Activated naive CD8-positive, alpha-beta T cell treated with anti-CD3 and anti-CD28 coated beads, Interleukin-2, amount 10 ng/mL, durations not matched to agents 7 days and 5 days (primary cell): ENCODE data around the gene SMIM35. TPM values are rescaled to one million over a fixed set of nuclear protein-coding genes. Genes with fewer than 3 reads are reported as not detected.

Experiments used
- ATAC-seq: fragments of 150-1000 bp; cut with Tn5 transposase; one replicate; pipeline ENCODE4 v1.10.0; 2021; ENCODE audit warnings: low read depth, moderate library complexity
- POLR2A ChIA-PET: fragments of 350-600 bp; sonication (Branson Sonifier 250); formaldehyde crosslinking; loops from one replicate; lab custom pipeline; 2021; ENCODE audit warnings: antibody characterized with exemption; lab: Charles Lee
- DNase-seq: peaks from one replicate; pipeline ENCODE4 v3.0.0; 2021
- H3K27ac Mint-ChIP-seq: one replicate; pipeline ENCODE4 v1.8.0; 2022; ENCODE audit warnings: mild to moderate bottlenecking, mixed read lengths
- H3K27me3 Mint-ChIP-seq: one replicate; pipeline ENCODE4 v1.8.0; 2022; ENCODE audit warnings: mild to moderate bottlenecking, moderate library complexity, mixed read lengths
- H3K36me3 Mint-ChIP-seq: one replicate; pipeline ENCODE4 v1.8.0; 2021; ENCODE audit warnings: mild to moderate bottlenecking, mixed read lengths
- H3K4me1 Mint-ChIP-seq: one replicate; pipeline ENCODE4 v1.8.0; 2021; ENCODE audit warnings: mixed read lengths
- H3K4me3 Mint-ChIP-seq: one replicate; pipeline ENCODE4 v1.8.0; 2022; ENCODE audit warnings: mild to moderate bottlenecking, moderate library complexity, mixed read lengths
- H3K9me3 Mint-ChIP-seq: one replicate; pipeline ENCODE4 v1.8.0; 2021; ENCODE audit warnings: mixed read lengths
- total RNA-seq, 2 experiments: library from RNA; stranded (reverse); gene quantifications; one replicate each; pipeline ENCODE4 v1.2.3, GENCODE V29; 2021

The SMIM35 gene
- total RNA-seq, 2 experiments from 2014 or later: 3.0 to 3.1 TPM

GRCh38 chr11:118046964-118047700 lies 39.6 kb downstream of the SMIM35 start:
- Mint-ChIP-seq H3K4me3 (no peak overlapping the region), H3K27ac (peak overlapping the region; percentile 91), H3K36me3 (peaks cover 2% of the 10 kb centered on the region), H3K9me3 (no peaks in the 10 kb centered on the region), H3K27me3 (no peaks in the 10 kb centered on the region), H3K4me1 (peaks cover 72% of the 10 kb centered on the region)
- no peak for DNase-seq
- ATAC-seq: no peak
- POLR2A ChIA-PET: interaction anchor here (0.7 to 10.4 kb wide), 10 partner anchors 9 to 231 kb away, joined by 3 to 113 read pairs (median 4); partner anchors contain the start of gene IL10RA

GRCh38 chr11:118046051-118046963 lies 40.5 kb downstream of the SMIM35 start:
- POLR2A ChIA-PET: interaction anchor here (0.7 to 10.4 kb wide), 10 partner anchors 30 to 231 kb away, joined by 3 to 113 read pairs (median 6); partner anchors contain the start of gene IL10RA
- ATAC-seq (peak; percentile 61), DNase-seq (no peak)
- peak overlapping the region; percentile 91 for H3K27ac Mint-ChIP-seq
- peak overlapping the region; percentile 26 for H3K4me3 Mint-ChIP-seq
- no peaks in the 10 kb centered on the region for H3K27me3 Mint-ChIP-seq
- peaks cover 72% of the 10 kb centered on the region for H3K4me1 Mint-ChIP-seq
- H3K36me3 Mint-ChIP-seq: peaks cover 2% of the 10 kb centered on the region
- no peaks in the 10 kb centered on the region for H3K9me3 Mint-ChIP-seq

DNA sequence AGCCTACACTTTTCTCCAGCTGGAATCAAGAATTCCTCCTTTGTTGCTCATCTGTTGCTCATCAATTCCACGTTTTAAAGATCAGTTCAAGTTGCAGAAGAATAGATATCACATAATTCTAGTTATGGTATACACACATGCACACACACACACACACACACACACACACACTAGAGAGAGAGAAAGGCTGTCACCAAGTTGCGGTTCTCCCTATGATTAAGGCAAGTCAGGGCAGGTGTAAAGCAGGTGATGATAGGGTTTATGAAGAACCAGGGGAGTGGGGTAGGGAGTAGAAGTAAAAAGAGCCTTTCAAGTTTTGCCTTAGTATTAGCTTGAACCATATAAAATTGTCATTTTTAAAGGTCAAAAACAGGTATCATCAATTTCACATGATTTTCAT lies 41.6 kb downstream of the SMIM35 start:
- ATAC-seq (no peak), DNase-seq (no peak)
- peak overlapping the region; percentile 70 for H3K27ac Mint-ChIP-seq
- H3K36me3 Mint-ChIP-seq: peaks cover 2% of the 10 kb centered on the region
- POLR2A ChIA-PET: interaction anchor here (0.7 to 10.4 kb wide), 6 partner anchors 29 to 263 kb away, joined by 3 to 113 read pairs (median 6); partner anchors contain the start of gene IL10RA
- no peaks in the 10 kb centered on the region for H3K9me3 Mint-ChIP-seq
- no peak overlapping the region for H3K4me3 Mint-ChIP-seq
- no peaks in the 10 kb centered on the region for H3K27me3 Mint-ChIP-seq
- H3K4me1 Mint-ChIP-seq: peaks cover 64% of the 10 kb centered on the region

GRCh38 chr11:118042796-118043195 lies 44.0 kb downstream of the SMIM35 start:
- no peaks in the 10 kb centered on the region for H3K27me3 Mint-ChIP-seq
- peaks cover 58% of the 10 kb centered on the region for H3K4me1 Mint-ChIP-seq
- peak overlapping the region; percentile 5 for H3K4me3 Mint-ChIP-seq
- DNase-seq: no peak
- H3K9me3 Mint-ChIP-seq: peaks cover 3% of the 10 kb centered on the region
- POLR2A ChIA-PET: interaction anchor here (1.0 to 10.4 kb wide), 2 partner anchors 41 to 92 kb away, joined by 3 to 113 read pairs; no protein-coding TSS in a partner anchor
- H3K36me3 Mint-ChIP-seq: peaks cover 6% of the 10 kb centered on the region
- no peak for ATAC-seq
- H3K27ac Mint-ChIP-seq: peak overlapping the region; percentile 55

DNA sequence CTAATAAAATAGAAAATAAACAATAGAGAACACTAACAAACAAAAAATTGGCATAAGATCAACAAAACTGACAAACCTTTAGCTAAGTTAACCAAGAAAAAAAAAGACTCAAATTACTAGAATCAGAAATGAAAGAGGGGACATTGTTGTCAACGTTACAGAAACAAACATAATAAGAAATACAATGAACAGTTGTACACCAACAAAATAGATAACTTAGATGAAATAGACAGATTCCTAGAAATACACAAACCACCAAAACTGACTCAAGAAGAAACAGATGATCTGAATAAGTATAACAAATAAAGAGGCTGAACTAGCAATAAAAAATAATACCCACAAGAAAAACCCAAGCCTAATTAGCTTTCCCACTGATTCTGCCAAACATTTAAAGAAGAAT lies 44.6 kb downstream of the SMIM35 start:
- Mint-ChIP-seq H3K4me3 (peak overlapping the region; percentile 5), H3K36me3 (peaks cover 9% of the 10 kb centered on the region), H3K27me3 (no peaks in the 10 kb centered on the region), H3K27ac (no peak overlapping the region), H3K4me1 (peaks cover 57% of the 10 kb centered on the region), H3K9me3 (peaks cover 5% of the 10 kb centered on the region)
- DNase-seq (no peak), ATAC-seq (no peak)
- POLR2A ChIA-PET: interaction anchor here (0.6 to 10.4 kb wide), 4 partner anchors 9 to 91 kb away, joined by 3 to 113 read pairs (median 4); no protein-coding TSS in a partner anchor

DNA sequence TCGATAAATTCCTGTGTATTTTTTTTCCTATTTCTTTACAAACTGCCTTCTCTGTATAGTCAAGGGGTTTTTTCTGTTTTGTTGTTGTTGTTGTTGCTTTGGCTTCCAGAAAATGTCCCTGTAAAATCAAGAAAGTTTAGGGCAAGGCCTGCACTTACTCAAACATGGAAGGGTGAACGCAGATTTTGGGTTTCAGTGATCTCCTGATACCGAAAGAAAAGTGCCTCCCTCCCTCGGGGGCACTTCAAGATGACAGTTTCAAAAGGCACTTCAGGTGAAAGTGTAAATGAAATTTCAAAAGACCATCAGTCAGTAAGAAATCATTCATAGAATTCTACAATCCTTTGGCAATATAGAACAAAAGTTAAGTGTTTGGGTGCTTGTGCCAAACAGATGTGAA lies 53.3 kb downstream of the SMIM35 start:
- ATAC-seq: no peak
- H3K4me1 Mint-ChIP-seq: peaks cover 21% of the 10 kb centered on the region
- peaks cover 12% of the 10 kb centered on the region for H3K9me3 Mint-ChIP-seq
- no peak overlapping the region for H3K4me3 Mint-ChIP-seq
- POLR2A ChIA-PET: interaction anchor here (0.5 to 2.1 kb wide), 2 partner anchors 9 to 17 kb away, joined by 5 read pairs; no protein-coding TSS in a partner anchor
- DNase-seq: no peak
- H3K27ac Mint-ChIP-seq: peak overlapping the region; percentile 4
- H3K27me3 Mint-ChIP-seq: no peaks in the 10 kb centered on the region
- H3K36me3 Mint-ChIP-seq: peaks cover 18% of the 10 kb centered on the region

GRCh38 chr11:118028626-118029025 lies 58.1 kb downstream of the SMIM35 start:
- H3K27me3 Mint-ChIP-seq: no peaks in the 10 kb centered on the region
- no peak overlapping the region for H3K4me3 Mint-ChIP-seq
- H3K4me1 Mint-ChIP-seq: peaks cover 18% of the 10 kb centered on the region
- no peak for ATAC-seq
- peaks cover 17% of the 10 kb centered on the region for H3K36me3 Mint-ChIP-seq
- POLR2A ChIA-PET: interaction anchor here (1.5 kb wide), 1 partner anchor 26 kb away, joined by 5 read pairs; no protein-coding TSS in a partner anchor
- no peak overlapping the region for H3K27ac Mint-ChIP-seq
- no peak for DNase-seq
- peaks cover 16% of the 10 kb centered on the region for H3K9me3 Mint-ChIP-seq

DNA sequence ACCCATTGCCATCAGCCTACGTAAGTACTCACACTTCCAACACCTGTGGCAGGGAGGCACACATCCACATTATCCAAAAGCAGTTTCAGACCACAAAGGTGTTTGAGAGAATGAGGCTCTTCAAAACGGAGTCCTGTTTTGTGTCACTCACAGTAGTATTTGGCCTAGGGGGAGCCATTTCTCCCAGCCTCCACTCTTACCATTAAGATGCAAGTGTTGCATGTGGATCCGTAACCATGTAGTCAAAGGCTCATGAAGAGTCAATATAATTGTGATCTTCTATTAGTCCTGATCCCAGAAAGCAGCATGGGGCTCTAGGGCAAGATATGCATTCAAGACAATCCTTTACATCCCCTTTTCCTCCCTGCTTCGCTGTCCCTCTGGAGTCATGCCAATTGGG lies 59.1 kb downstream of the SMIM35 start:
- no peak overlapping the region for H3K4me3 Mint-ChIP-seq
- no peak overlapping the region for H3K27ac Mint-ChIP-seq
- H3K9me3 Mint-ChIP-seq: peaks cover 16% of the 10 kb centered on the region
- H3K4me1 Mint-ChIP-seq: peaks cover 16% of the 10 kb centered on the region
- no peak for DNase-seq
- no peak for ATAC-seq
- H3K36me3 Mint-ChIP-seq: peaks cover 19% of the 10 kb centered on the region
- POLR2A ChIA-PET: no interaction called here
- no peaks in the 10 kb centered on the region for H3K27me3 Mint-ChIP-seq

GRCh38 chr11:118021146-118021545 lies 65.6 kb downstream of the SMIM35 start:
- ATAC-seq: no peak
- no peak for DNase-seq
- peaks cover 19% of the 10 kb centered on the region for H3K4me1 Mint-ChIP-seq
- no peak overlapping the region for H3K4me3 Mint-ChIP-seq
- no peak overlapping the region for H3K27ac Mint-ChIP-seq
- no peaks in the 10 kb centered on the region for H3K27me3 Mint-ChIP-seq
- H3K36me3 Mint-ChIP-seq: peaks cover 38% of the 10 kb centered on the region
- POLR2A ChIA-PET: no interaction called here
- peaks cover 32% of the 10 kb centered on the region for H3K9me3 Mint-ChIP-seq

GRCh38 chr11:118018401-118018800 lies 68.4 kb downstream of the SMIM35 start:
- POLR2A ChIA-PET: no interaction called here
- no peaks in the 10 kb centered on the region for H3K27me3 Mint-ChIP-seq
- no peak overlapping the region for H3K4me3 Mint-ChIP-seq
- no peak for ATAC-seq
- no peak for DNase-seq
- no peak overlapping the region for H3K27ac Mint-ChIP-seq
- H3K36me3 Mint-ChIP-seq: peaks cover 41% of the 10 kb centered on the region
- H3K4me1 Mint-ChIP-seq: peaks cover 42% of the 10 kb centered on the region
- peaks cover 25% of the 10 kb centered on the region for H3K9me3 Mint-ChIP-seq

- no peak for ATAC-seq
- no peak overlapping the region for H3K27ac Mint-ChIP-seq
- H3K4me3 Mint-ChIP-seq: no peak overlapping the region
- no peaks in the 10 kb centered on the region for H3K27me3 Mint-ChIP-seq
- POLR2A ChIA-PET: no interaction called here
- peaks cover 25% of the 10 kb centered on the region for H3K9me3 Mint-ChIP-seq
- DNase-seq: no peak
- peaks cover 45% of the 10 kb centered on the region for H3K36me3 Mint-ChIP-seq
- H3K4me1 Mint-ChIP-seq: peaks cover 44% of the 10 kb centered on the region
These were observed 69.0 kb downstream of the SMIM35 start for GRCh38 chr11:118017631-118018315.

GRCh38 chr11:118017111-118017510 lies 69.7 kb downstream of the SMIM35 start:
- Mint-ChIP-seq H3K4me1 (peaks cover 46% of the 10 kb centered on the region), H3K36me3 (peaks cover 42% of the 10 kb centered on the region), H3K4me3 (no peak overlapping the region), H3K27me3 (no peaks in the 10 kb centered on the region), H3K9me3 (peaks cover 25% of the 10 kb centered on the region), H3K27ac (peak overlapping the region; percentile 88)
- no peak for DNase-seq
- POLR2A ChIA-PET: interaction anchor here (1.0 to 2.9 kb wide), 3 partner anchors 13 to 36 kb away, joined by 3 to 109 read pairs (median 5); no protein-coding TSS in a partner anchor
- ATAC-seq: no peak
